T-helper 1 cell treated with Interleukin-12 subunit alpha and Interleukin-12 subunit beta and Interleukin-4 antibody, amounts not matched to agents 30 μg/mL and 1 μg/mL, for 36 hours (primary cell): Measurements from ENCODE around the gene GSG1L.

ENCODE experiments used
- H3K27ac Mint-ChIP-seq: one replicate; pipeline ENCODE4 v1.8.0; 2021; ENCODE audit warnings: mild to moderate bottlenecking, mixed read lengths
- H3K27me3 Mint-ChIP-seq: one replicate; pipeline ENCODE4 v1.8.0; 2021; ENCODE audit warnings: low read depth, mixed read lengths
- H3K36me3 Mint-ChIP-seq: one replicate; pipeline ENCODE4 v1.8.0; 2021; ENCODE audit warnings: low read depth, mixed read lengths
- H3K4me1 Mint-ChIP-seq: one replicate; pipeline ENCODE4 v1.8.0; 2021; ENCODE audit warnings: low read depth, mixed read lengths
- H3K4me3 Mint-ChIP-seq: one replicate; pipeline ENCODE4 v1.8.0; 2021; ENCODE audit warnings: mild to moderate bottlenecking, moderate library complexity, mixed read lengths
- H3K9me3 Mint-ChIP-seq: one replicate; pipeline ENCODE4 v1.8.0; 2021; ENCODE audit warnings: mixed read lengths

GSG1L gene

DNA sequence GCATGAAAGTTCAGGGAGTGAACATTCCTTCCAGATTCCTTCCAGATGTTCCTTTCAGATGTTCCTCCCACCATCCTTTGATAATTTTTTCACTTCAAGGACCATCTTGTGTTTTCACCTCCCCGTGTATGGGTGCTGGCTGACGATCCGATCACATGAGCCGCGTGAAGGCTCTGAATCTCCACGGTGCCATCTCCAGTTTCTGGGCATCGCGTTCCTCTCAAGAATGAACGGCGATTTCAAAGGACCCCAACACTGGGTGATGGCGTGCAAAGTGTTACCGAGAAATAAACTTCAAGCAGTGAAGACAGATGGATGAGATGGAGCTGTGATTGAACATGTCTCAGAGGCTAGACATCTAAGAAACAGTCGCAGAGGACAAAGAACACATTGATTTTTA, 245.3 kb downstream of the GSG1L start:
- H3K27me3 Mint-ChIP-seq = no peaks in the 10 kb centered on the region
- H3K4me3 Mint-ChIP-seq = no peak overlapping the region
- H3K27ac Mint-ChIP-seq = no peak overlapping the region
- H3K9me3 Mint-ChIP-seq = no peaks in the 10 kb centered on the region
- no peaks in the 10 kb centered on the region for H3K4me1 Mint-ChIP-seq
- no peaks in the 10 kb centered on the region for H3K36me3 Mint-ChIP-seq

DNA sequence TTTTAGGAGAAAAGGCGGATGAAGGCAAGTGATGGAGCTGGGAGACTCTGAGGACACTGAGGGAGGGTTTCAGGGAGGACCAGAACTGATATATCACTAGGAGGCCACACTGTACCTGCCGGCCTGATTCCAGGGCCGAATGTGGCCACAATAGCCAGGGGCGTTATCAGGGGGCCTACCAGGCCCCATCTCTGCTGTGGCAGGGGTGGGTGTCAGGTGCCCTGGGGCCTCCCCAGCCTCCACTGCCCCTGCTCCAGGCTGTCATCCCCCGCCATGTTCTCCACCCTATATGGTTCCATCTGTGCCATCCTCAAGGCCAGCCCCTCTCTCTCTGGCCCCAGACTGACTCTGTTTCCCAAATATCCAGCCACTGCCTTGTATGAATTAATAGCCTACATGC, 246.5 kb downstream of the GSG1L start:
- H3K27me3 Mint-ChIP-seq = no peaks in the 10 kb centered on the region
- no peak overlapping the region for H3K27ac Mint-ChIP-seq
- no peaks in the 10 kb centered on the region for H3K36me3 Mint-ChIP-seq
- no peaks in the 10 kb centered on the region for H3K4me1 Mint-ChIP-seq
- no peaks in the 10 kb centered on the region for H3K9me3 Mint-ChIP-seq
- no peak overlapping the region for H3K4me3 Mint-ChIP-seq

DNA sequence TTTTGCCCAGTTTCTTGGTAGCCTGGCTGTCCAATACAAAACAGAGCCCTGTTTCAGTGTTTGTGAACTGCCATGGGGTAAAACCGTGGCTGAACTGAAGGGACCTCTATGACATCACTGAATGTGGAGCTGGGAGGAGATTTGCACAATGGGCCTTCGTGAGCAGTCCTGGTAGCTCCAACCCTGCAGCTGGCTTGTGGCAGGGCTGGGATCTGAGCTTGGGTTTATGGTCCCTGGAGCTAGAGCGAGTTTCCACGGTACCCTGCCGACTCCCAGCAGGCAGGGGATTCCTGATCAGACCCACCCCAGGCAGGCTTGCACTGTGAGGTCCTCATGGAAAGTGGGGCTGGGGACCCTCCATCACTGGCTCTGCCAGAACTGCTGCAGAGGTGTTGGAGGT, 247.0 kb downstream of the GSG1L start:
- no peaks in the 10 kb centered on the region for H3K27me3 Mint-ChIP-seq
- no peaks in the 10 kb centered on the region for H3K9me3 Mint-ChIP-seq
- H3K27ac Mint-ChIP-seq = no peak overlapping the region
- no peaks in the 10 kb centered on the region for H3K36me3 Mint-ChIP-seq
- H3K4me1 Mint-ChIP-seq = no peaks in the 10 kb centered on the region
- H3K4me3 Mint-ChIP-seq = no peak overlapping the region

DNA sequence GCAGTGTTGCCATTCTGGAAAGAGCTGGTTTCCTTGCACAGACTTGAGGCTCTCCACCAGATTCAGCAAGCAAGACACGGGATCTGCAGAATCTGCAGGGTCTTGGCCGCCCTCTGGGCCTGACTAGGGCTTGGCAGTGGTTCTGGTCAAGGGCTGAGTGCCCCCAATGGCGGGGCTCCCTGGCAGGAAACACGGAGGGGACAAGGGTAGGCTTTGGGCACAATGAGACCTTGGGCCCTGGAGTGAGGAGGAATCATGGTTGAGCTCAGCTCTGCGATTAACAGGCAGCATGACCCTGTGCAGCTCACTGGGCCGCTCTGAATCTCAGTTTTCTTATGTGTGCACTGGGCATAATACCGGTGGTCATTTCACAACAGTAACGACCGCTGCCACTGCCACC, 249.9 kb downstream of the GSG1L start:
- H3K27ac Mint-ChIP-seq = no peak overlapping the region
- H3K36me3 Mint-ChIP-seq = no peaks in the 10 kb centered on the region
- H3K4me3 Mint-ChIP-seq = no peak overlapping the region
- H3K4me1 Mint-ChIP-seq = no peaks in the 10 kb centered on the region
- no peaks in the 10 kb centered on the region for H3K27me3 Mint-ChIP-seq
- H3K9me3 Mint-ChIP-seq = no peaks in the 10 kb centered on the region

DNA sequence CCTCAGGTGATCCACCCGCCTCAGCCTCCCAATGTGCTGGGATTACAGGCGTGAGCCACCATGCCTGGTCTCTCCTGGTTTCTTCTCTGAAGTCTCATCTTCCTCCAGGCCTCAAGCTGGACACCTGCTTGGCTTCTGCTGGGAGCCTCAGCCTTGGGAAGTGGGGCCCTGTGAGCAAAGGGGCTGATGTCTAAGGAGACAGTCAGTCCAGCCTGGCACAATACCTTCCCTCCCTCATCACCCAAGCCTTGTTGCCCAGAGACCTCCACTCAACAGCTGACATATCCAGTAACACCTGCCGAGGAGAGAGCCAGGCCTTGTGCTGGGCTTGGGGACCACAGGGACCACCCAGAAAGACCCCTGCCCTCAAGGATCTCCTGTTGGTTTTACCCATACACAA, 251.6 kb downstream of the GSG1L start:
- no peaks in the 10 kb centered on the region for H3K9me3 Mint-ChIP-seq
- H3K27me3 Mint-ChIP-seq = no peaks in the 10 kb centered on the region
- H3K4me1 Mint-ChIP-seq = no peaks in the 10 kb centered on the region
- H3K4me3 Mint-ChIP-seq = no peak overlapping the region
- no peaks in the 10 kb centered on the region for H3K36me3 Mint-ChIP-seq
- H3K27ac Mint-ChIP-seq = no peak overlapping the region

DNA sequence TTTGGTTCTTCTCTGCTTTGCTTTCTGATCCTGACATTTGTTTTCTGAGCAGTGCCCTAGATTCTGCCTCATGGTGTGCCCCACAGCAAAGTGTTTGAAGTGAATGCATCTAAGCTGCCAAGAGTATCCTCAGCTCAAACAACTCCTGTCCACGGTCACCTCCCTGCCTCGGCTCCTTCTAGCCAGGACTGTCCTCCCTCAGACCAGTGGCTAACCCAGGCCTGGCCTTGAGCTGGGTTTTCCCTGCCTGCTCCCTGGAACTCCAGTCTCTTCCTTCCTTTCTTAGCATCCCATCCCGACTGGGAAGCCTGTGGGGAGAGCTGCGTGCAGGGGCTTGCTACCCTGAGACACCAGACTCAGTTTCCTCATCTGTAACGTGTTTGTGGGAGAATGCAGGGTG, 256.5 kb downstream of the GSG1L start:
- no peak overlapping the region for H3K4me3 Mint-ChIP-seq
- H3K36me3 Mint-ChIP-seq = no peaks in the 10 kb centered on the region
- no peak overlapping the region for H3K27ac Mint-ChIP-seq
- peaks cover 7% of the 10 kb centered on the region for H3K27me3 Mint-ChIP-seq
- H3K4me1 Mint-ChIP-seq = peaks cover 3% of the 10 kb centered on the region
- no peaks in the 10 kb centered on the region for H3K9me3 Mint-ChIP-seq

DNA sequence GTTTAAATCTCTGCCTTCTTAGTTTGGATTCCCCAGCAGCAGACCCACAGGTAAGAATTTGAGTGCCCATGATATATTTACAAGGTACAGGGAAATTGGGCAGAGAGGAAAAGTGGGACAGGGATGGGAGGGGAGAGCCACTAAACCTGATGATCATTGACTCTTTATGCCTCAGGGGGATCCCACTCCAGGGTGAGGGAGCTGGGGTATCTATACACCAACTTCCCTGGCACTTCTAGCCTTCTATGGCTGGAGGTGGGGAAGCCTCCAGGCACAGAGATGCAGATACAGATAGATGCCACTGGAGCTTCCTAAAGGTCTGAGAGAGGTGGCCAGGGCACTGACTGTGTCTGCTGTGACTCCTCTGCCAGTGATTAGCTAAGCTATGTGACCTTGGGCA, 257.1 kb downstream of the GSG1L start:
- no peaks in the 10 kb centered on the region for H3K36me3 Mint-ChIP-seq
- no peaks in the 10 kb centered on the region for H3K9me3 Mint-ChIP-seq
- peaks cover 3% of the 10 kb centered on the region for H3K4me1 Mint-ChIP-seq
- H3K27me3 Mint-ChIP-seq = peaks cover 7% of the 10 kb centered on the region
- no peak overlapping the region for H3K4me3 Mint-ChIP-seq
- no peak overlapping the region for H3K27ac Mint-ChIP-seq

DNA sequence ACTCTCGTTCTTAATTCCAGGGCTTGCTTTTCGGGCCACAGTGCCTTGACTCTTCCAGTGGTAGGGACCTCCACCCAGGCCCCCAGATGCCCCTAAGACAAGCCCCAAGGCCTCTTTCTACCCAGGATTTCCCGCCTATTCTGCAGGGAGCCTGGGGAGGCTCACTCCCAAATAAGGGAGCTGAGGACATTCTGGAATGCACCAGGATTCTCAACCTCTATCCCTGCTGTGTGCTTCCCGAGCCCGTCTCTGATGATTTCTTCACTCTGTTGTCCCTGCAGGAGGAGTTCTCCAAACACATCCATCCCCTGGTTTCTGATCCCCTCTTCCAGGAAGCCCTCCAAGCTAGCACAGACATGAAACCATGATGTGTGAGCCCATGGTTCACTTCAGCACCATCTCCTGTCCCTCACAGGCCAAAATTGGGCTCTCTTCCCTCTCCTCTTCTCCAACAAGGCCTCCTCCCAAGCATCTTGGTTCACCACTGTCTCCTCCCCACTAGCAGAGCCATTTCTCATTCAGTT, 257.6 kb downstream of the GSG1L start:
- H3K27me3 Mint-ChIP-seq = peaks cover 7% of the 10 kb centered on the region
- H3K27ac Mint-ChIP-seq = no peak overlapping the region
- no peaks in the 10 kb centered on the region for H3K9me3 Mint-ChIP-seq
- peaks cover 3% of the 10 kb centered on the region for H3K4me1 Mint-ChIP-seq
- H3K4me3 Mint-ChIP-seq = no peak overlapping the region
- H3K36me3 Mint-ChIP-seq = no peaks in the 10 kb centered on the region

DNA sequence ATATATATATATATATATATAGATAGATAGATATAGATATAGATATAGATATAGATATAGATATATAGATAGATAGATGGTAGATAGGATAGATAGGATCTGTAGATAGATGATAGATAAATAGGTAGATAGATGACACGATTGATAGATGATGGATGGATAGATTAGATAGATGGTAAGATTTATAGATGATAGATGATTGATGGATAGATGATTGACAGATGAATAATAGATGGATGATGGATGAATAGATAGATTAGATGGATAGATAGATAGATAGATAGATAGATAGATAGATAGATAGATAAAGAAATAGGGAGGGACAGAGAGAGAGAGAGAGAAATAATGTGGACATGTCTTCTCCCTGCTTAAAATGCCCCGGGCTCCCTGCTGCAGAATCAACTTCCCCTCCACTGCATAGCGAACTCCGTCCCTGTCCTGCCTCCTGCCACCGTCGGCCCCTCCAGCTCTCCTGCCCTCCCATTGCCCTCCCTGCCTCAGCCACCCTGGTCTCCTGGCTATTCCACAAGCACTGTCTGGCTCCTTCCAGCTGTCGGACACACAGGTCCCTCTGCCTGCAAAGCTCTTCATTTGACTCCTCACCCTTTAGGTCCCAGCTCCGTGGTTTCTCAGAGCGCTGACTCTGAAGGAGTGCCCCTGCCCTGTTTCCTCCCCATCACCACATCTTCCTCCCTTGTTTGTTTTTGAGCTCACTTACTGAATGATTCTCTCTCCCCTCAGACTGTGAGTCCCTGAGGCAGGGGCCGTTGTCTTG, 259.6 kb downstream of the GSG1L start:
- H3K27ac Mint-ChIP-seq = peak overlapping the region; percentile 4
- no peaks in the 10 kb centered on the region for H3K9me3 Mint-ChIP-seq

DNA sequence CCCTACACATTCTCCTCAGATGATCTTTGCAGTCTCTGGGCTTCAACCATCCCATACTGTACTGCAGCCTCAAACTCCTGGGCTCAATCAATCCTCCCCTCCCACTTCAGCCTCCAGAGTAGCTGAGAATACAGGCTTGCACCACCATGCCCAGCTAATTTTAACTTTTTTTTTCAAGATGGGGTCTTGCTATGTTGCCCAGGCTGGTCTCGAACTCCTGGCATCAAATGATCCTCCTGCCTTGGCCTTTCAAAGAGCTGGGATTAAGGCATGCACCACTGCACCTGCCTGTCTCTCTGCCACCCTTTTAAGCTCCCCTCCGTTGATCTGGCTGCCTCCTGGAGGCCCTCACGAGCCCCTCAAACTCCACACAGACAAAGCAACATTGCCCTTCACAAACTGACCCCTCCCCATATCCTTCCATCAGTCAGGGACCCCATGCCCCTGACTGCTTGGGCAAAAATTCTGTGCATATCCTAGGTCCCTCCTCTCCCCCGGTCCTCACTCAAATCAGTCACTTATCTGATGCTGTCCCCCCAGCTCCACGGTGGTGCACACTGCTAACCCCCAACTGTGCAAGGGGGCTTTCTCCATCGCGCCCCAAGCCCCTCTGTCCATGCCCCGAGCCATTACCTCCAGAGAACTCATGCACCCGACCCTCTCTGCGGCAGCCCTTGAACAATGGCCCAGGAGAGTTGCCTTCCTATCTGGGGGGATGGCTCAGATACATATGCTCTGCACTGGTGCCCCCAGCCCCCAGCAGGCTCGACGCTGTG, 260.7 kb downstream of the GSG1L start:
- H3K27me3 Mint-ChIP-seq = peaks cover 7% of the 10 kb centered on the region
- no peak overlapping the region for H3K4me3 Mint-ChIP-seq
- H3K9me3 Mint-ChIP-seq = no peaks in the 10 kb centered on the region
- H3K4me1 Mint-ChIP-seq = peaks cover 3% of the 10 kb centered on the region
- no peaks in the 10 kb centered on the region for H3K36me3 Mint-ChIP-seq
- no peak overlapping the region for H3K27ac Mint-ChIP-seq

More for the DNA sequence above, 259.6 kb downstream of the GSG1L start:
- H3K36me3 Mint-ChIP-seq = no peaks in the 10 kb centered on the region
- H3K4me3 Mint-ChIP-seq = no peak overlapping the region
- peaks cover 7% of the 10 kb centered on the region for H3K27me3 Mint-ChIP-seq
- H3K4me1 Mint-ChIP-seq = peaks cover 3% of the 10 kb centered on the region

DNA sequence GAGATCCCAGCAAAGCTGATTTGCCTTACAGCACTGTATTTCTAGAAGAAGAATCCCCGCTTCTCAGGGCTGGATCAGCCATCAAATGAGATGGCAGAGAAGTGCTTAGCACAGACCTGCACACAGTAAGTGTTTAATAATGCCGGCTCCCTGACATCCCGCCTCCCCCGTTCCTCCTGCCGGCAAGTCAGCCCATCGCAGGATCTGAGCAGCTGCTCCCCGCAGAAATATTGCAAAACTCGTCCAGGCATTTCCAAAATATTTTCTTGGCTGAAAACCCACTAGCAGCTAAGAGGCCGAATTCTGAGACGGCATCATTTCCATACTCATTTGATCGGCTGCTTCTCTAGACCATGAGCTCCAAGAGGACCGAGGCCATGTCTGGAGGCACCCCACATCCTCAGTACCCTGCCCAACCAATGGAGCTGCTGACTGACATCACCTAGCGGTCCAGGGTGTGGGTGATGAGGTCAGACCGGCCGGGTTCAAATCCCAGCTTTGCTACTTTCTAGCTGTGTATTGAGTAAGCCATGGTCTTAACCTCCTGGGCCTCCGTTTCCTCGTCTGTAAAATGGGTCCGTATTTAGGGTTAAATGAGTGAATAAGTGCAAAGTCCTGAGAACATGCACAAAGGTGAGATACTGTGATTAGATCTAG, 262.1 kb downstream of the GSG1L start:
- H3K9me3 Mint-ChIP-seq = no peaks in the 10 kb centered on the region
- no peak overlapping the region for H3K4me3 Mint-ChIP-seq
- H3K4me1 Mint-ChIP-seq = peaks cover 3% of the 10 kb centered on the region
- H3K27ac Mint-ChIP-seq = no peak overlapping the region
- no peaks in the 10 kb centered on the region for H3K36me3 Mint-ChIP-seq
- H3K27me3 Mint-ChIP-seq = peaks cover 7% of the 10 kb centered on the region

DNA sequence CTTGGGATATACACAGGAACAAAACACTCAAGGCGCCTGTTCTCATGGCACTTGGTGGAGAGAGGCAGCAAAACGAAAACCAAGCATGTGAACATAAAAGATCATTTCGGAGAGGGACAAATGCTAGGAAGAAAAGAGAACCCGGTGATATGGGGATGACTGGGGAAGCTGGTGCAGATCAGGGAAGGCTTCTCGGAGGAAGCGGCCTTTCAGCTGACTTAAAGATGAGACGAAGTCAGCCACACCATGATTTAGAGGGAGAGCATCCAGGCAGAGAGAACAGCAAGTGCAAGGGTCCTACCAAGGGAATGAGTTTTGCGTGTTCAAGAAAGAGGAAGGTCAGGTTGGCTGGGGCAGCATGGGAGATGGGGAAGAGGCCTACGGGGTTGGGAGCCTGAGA, 262.7 kb downstream of the GSG1L start:
- peaks cover 3% of the 10 kb centered on the region for H3K4me1 Mint-ChIP-seq
- H3K27ac Mint-ChIP-seq = no peak overlapping the region
- no peak overlapping the region for H3K4me3 Mint-ChIP-seq
- peaks cover 7% of the 10 kb centered on the region for H3K27me3 Mint-ChIP-seq
- H3K36me3 Mint-ChIP-seq = no peaks in the 10 kb centered on the region
- no peaks in the 10 kb centered on the region for H3K9me3 Mint-ChIP-seq

DNA sequence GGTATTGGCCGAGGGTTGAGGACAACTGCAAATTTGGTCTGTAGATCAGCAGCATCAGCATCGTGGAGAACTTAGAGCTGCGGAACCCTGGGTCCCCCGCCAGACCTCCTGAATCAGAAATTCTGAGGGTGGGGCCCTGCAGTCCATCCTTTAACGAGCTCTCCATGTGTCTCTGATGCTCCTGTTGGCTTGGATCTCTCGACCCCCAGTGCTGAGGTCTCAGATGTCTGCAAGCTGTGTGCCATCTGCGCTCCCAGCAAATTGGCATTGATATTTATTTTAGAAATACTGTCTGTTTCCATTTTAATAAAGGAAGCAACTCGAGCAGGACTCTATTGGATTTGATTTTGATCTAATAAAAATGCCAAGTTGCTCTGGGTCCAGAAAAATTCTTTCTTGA, 263.6 kb downstream of the GSG1L start:
- Mint-ChIP-seq H3K4me3 (no peak overlapping the region), H3K36me3 (no peaks in the 10 kb centered on the region), H3K9me3 (no peaks in the 10 kb centered on the region), H3K27me3 (peaks cover 7% of the 10 kb centered on the region), H3K4me1 (peaks cover 3% of the 10 kb centered on the region), H3K27ac (no peak overlapping the region)

DNA sequence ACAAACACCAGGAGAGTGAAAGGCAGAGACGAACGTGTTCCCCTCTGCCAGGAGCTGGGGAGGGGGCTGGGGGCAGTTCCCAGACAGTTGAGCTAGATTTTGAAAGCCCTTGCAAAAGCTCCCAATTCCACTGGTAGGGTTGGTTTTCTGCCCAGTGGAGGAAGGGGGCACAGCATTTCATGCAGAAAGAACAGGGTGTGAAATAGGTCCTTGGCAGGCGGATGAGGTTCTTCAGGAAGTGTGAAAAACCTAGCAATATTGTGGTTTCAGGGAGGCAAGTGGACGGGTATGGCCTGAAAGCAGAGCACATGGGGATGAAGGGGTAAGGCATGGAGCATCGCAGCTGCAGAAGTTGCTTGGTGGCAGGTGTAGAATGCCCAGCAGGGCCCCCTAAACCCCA, 265.3 kb downstream of the GSG1L start:
- Mint-ChIP-seq H3K4me1 (no peaks in the 10 kb centered on the region), H3K9me3 (no peaks in the 10 kb centered on the region), H3K4me3 (no peak overlapping the region), H3K27ac (no peak overlapping the region), H3K27me3 (peaks cover 3% of the 10 kb centered on the region), H3K36me3 (no peaks in the 10 kb centered on the region)
